CD4-positive, alpha-beta T cell (primary cell): Measurements from ENCODE around the gene OPN5. TPM values are rescaled to one million over a fixed set of nuclear protein-coding genes. Genes with fewer than 3 reads are reported as not detected.

Experiments used
- ATAC-seq: fragments of 200-7000 bp; cut with Tn5 transposase; one replicate; pipeline ENCODE4 v1.10.0; 2022; ENCODE audit warnings: mild to moderate bottlenecking; ENCODE audit not compliant: poor library complexity
- CTCF ChIA-PET: fragments of 350-600 bp; sonication (Branson Sonifier 250); formaldehyde crosslinking; loops from one replicate; lab custom pipeline; 2021; ENCODE audit warnings: antibody characterized with exemption, inconsistent platforms; lab: Charles Lee
- POLR2A ChIA-PET: fragments of 350-600 bp; sonication (Branson Sonifier 250); formaldehyde crosslinking; loops from one replicate; lab custom pipeline; 2021; ENCODE audit warnings: antibody characterized with exemption, inconsistent platforms; lab: Charles Lee
- DNase-seq, 14 experiments: peaks; one replicate each; pipeline ENCODE4 v3.0.0-alpha.2; 2013 to 2020; ENCODE audit warnings: mixed read lengths in 2 of 14
- H3K27ac ChIP-seq, 2 donors: one replicate each; pipeline versions ENCODE4 v1.5.1 to v1.7.0; 2013; ENCODE audit warnings: low read length in 2 of 2, low read depth in 1 of 2, mild to moderate bottlenecking in 1 of 2
- H3K27me3 ChIP-seq, 2 experiments: 1 replicate in 1 of 2; 2 replicates in 1 of 2; pipeline versions ENCODE4 v1.6.1 to v1.7.0; 2013; ENCODE audit warnings: low read length in 2 of 2, control low read depth in 1 of 2, mild to moderate bottlenecking in 1 of 2, moderate library complexity in 1 of 2; ENCODE audit not compliant: insufficient read depth in 2 of 2, control insufficient read depth in 1 of 2
- H3K36me3 ChIP-seq: one replicate; pipeline ENCODE4 v1.6.1; 2013; ENCODE audit warnings: low read length, control low read depth; ENCODE audit not compliant: insufficient read depth
- H3K4me1 ChIP-seq: one replicate; pipeline ENCODE4 v1.6.1; 2013; ENCODE audit warnings: low read length, control low read depth; ENCODE audit not compliant: insufficient read depth
- H3K4me3 ChIP-seq: one replicate; pipeline ENCODE4 v1.5.1; 2013; ENCODE audit warnings: mild to moderate bottlenecking, low read length, moderate library complexity
- H3K9me3 ChIP-seq, 2 experiments: 1 replicate in 1 of 2; 2 replicates in 1 of 2; pipeline versions ENCODE4 v1.6.1 to v1.7.0; 2013; ENCODE audit warnings: low read length in 2 of 2, mild to moderate bottlenecking in 2 of 2, control low read depth in 1 of 2, moderate library complexity in 1 of 2; ENCODE audit not compliant: control insufficient read depth in 1 of 2, insufficient read depth in 1 of 2
- H3K27ac Mint-ChIP-seq: one replicate; pipeline ENCODE4 v1.8.0; 2020; ENCODE audit warnings: mixed read lengths
- H3K27me3 Mint-ChIP-seq: one replicate; pipeline ENCODE4 v1.8.0; 2021; ENCODE audit warnings: mixed read lengths
- H3K36me3 Mint-ChIP-seq: one replicate; pipeline ENCODE4 v1.8.0; 2021; ENCODE audit warnings: low read depth, mixed read lengths
- H3K4me1 Mint-ChIP-seq: one replicate; pipeline ENCODE4 v1.8.0; 2021; ENCODE audit warnings: low read depth, mixed read lengths
- H3K4me3 Mint-ChIP-seq: one replicate; pipeline ENCODE4 v1.8.0; 2020; ENCODE audit warnings: mild to moderate bottlenecking, mixed read lengths
- H3K9me3 Mint-ChIP-seq: one replicate; pipeline ENCODE4 v1.8.0; 2020; ENCODE audit warnings: mixed read lengths
- intact Hi-C, 2 experiments: fragments of 100-400 bp; cut with DNase I in 1 of 2; cut with micrococcal nuclease in 1 of 2; formaldehyde crosslinking; loops; one replicate each; pipeline versions ENCODE4 v1.15.1 to v1.9.0; 2023 to 2025; cut with DNase I, micrococcal nuclease
- total RNA-seq, 174 experiments: library from RNA in 2 of 174; stranded (reverse) in 2 of 174; gene quantifications; one replicate each; pipeline ENCODE4 v1.2.3 and lab custom pipeline; 2021 to 2026
- TF ChIP-seq, protein P1 (sequence below): fragments of 200-600 bp; IDR thresholded peaks from one replicate; pipeline ENCODE4 v1.8.0; 2022; ENCODE audit warnings: antibody characterized with exemption, mild to moderate bottlenecking

Gene OPN5
- total RNA-seq, 2 experiments from 2014 or later = not detected

DNA sequence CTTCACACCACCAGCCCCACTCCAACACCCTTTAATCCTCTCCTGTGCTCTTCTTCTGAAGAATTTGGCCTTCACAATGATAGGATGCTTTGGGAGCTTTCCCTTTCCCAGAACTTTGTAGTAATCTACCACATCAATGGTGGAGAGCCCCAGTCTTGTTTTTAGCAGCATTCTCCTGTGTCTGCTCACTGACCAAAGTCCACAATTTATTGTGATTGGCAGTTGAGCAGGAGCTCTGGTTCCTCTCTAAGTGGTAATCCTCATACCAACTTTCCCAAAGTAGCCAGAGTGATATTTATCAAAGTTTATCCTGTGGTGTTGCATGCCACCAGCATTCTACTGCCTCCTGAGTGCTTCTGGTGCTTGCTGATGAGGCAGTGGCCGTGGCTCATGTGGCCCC lies 29.0 kb upstream of the OPN5 start:
- H3K27me3 Mint-ChIP-seq = peaks cover 12% of the 10 kb centered on the region
- no peaks in the 10 kb centered on the region for H3K36me3 ChIP-seq
- no peak for ATAC-seq
- no peak overlapping the region for H3K4me3 Mint-ChIP-seq
- CTCF ChIA-PET = no interaction called here
- no peak overlapping the region for H3K27ac Mint-ChIP-seq
- no peaks in the 10 kb centered on the region for H3K36me3 Mint-ChIP-seq
- H3K9me3 Mint-ChIP-seq = no peaks in the 10 kb centered on the region
- H3K4me1 Mint-ChIP-seq = no peaks in the 10 kb centered on the region
- no peaks in the 10 kb centered on the region for H3K9me3 ChIP-seq
- no peak overlapping the region for H3K27ac ChIP-seq
- H3K4me1 ChIP-seq = no peaks in the 10 kb centered on the region
- H3K4me3 ChIP-seq = no peak overlapping the region
- POLR2A ChIA-PET = no interaction called here
- TF ChIP-seq, protein P1, sequence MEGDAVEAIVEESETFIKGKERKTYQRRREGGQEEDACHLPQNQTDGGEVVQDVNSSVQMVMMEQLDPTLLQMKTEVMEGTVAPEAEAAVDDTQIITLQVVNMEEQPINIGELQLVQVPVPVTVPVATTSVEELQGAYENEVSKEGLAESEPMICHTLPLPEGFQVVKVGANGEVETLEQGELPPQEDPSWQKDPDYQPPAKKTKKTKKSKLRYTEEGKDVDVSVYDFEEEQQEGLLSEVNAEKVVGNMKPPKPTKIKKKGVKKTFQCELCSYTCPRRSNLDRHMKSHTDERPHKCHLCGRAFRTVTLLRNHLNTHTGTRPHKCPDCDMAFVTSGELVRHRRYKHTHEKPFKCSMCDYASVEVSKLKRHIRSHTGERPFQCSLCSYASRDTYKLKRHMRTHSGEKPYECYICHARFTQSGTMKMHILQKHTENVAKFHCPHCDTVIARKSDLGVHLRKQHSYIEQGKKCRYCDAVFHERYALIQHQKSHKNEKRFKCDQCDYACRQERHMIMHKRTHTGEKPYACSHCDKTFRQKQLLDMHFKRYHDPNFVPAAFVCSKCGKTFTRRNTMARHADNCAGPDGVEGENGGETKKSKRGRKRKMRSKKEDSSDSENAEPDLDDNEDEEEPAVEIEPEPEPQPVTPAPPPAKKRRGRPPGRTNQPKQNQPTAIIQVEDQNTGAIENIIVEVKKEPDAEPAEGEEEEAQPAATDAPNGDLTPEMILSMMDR = no peak
- H3K27me3 ChIP-seq = no peaks in the 10 kb centered on the region
- intact Hi-C loops = no loop called here
- no peak for DNase-seq

DNA sequence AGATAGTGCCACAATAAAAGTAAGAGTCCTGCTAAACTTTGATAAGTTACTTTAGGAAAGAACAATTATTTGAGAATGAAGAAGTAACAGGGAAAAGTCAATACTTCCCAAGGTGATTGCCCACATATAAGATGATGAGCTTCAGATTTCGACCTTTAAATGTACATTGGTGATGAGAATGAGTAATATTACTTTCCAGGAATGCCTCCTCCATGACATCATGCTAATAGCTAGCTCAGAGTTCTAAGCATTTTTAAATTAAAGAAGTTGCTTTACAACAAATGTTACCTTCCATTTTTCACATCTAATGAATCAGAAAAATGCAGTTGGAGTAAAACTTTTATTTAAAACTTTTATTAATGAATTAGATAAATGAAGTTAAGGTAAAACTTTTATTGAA lies 22.5 kb upstream of the OPN5 start:
- no peaks in the 10 kb centered on the region for H3K4me1 ChIP-seq
- peaks cover 19% of the 10 kb centered on the region for H3K27me3 Mint-ChIP-seq
- H3K27ac ChIP-seq = no peak overlapping the region
- H3K4me3 ChIP-seq = no peak overlapping the region
- H3K4me1 Mint-ChIP-seq = no peaks in the 10 kb centered on the region
- H3K27ac Mint-ChIP-seq = no peak overlapping the region
- no peaks in the 10 kb centered on the region for H3K9me3 ChIP-seq
- intact Hi-C loops = no loop called here
- DNase-seq (no peak), ATAC-seq (no peak)
- TF ChIP-seq, protein P1 = no peak
- no peaks in the 10 kb centered on the region for H3K36me3 Mint-ChIP-seq
- no peaks in the 10 kb centered on the region for H3K27me3 ChIP-seq
- H3K4me3 Mint-ChIP-seq = no peak overlapping the region
- ChIA-PET POLR2A (no interaction called here), CTCF (interaction anchor here (0.7 to 1.4 kb wide), 2 partner anchors 9 to 24 kb away, joined by 3 to 4 read pairs; no protein-coding TSS in a partner anchor)
- H3K36me3 ChIP-seq = no peaks in the 10 kb centered on the region
- H3K9me3 Mint-ChIP-seq = no peaks in the 10 kb centered on the region

DNA sequence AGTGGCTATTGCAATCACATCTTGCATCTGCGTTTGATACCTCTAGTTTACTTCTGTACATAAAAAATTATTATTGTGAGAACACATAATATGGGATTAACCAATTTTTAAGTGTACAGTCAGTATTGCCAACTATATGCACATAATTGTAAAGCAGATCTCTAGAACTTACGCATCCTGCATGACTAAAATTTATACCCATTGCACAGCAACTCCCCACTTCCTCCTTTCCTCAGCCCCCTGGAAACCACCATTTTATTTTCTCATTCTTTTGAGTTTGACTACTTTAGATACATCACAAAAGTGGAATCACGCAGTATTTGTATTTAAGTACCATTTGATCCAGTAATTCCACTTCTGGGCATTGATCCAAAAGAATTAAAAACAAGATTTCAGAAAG lies 19.3 kb upstream of the OPN5 start:
- Histone ChIP-seq H3K4me1 (no peaks in the 10 kb centered on the region), H3K36me3 (no peaks in the 10 kb centered on the region), H3K27me3 (no peaks in the 10 kb centered on the region), H3K9me3 (no peaks in the 10 kb centered on the region), H3K27ac (no peak overlapping the region), H3K4me3 (no peak overlapping the region)
- DNase-seq = no peak
- H3K9me3 Mint-ChIP-seq = no peaks in the 10 kb centered on the region
- no peaks in the 10 kb centered on the region for H3K4me1 Mint-ChIP-seq
- intact Hi-C loops = no loop called here
- H3K36me3 Mint-ChIP-seq = no peaks in the 10 kb centered on the region
- POLR2A ChIA-PET = no interaction called here
- no peak overlapping the region for H3K27ac Mint-ChIP-seq
- ATAC-seq = no peak
- TF ChIP-seq, protein P1 = no peak
- H3K27me3 Mint-ChIP-seq = peaks cover 22% of the 10 kb centered on the region
- no peak overlapping the region for H3K4me3 Mint-ChIP-seq
- CTCF ChIA-PET = no interaction called here
